HTERT RPE-1 (cell line): ENCODE results near the gene ZNF462.
"Not testable (repeated sequence)": the region's sequence is repeated elsewhere in the genome, so short reads cannot be mapped to it uniquely, and the experiment has no call there.

Source experiments
- in situ Hi-C: fragments of 300-500 bp; cut with MboI; formaldehyde crosslinking; loops from 4 replicates; pipeline ENCODE4 v1.14.3; 2020; ENCODE audit warnings: low sequenced_read_pairs

ZNF462 gene

DNA sequence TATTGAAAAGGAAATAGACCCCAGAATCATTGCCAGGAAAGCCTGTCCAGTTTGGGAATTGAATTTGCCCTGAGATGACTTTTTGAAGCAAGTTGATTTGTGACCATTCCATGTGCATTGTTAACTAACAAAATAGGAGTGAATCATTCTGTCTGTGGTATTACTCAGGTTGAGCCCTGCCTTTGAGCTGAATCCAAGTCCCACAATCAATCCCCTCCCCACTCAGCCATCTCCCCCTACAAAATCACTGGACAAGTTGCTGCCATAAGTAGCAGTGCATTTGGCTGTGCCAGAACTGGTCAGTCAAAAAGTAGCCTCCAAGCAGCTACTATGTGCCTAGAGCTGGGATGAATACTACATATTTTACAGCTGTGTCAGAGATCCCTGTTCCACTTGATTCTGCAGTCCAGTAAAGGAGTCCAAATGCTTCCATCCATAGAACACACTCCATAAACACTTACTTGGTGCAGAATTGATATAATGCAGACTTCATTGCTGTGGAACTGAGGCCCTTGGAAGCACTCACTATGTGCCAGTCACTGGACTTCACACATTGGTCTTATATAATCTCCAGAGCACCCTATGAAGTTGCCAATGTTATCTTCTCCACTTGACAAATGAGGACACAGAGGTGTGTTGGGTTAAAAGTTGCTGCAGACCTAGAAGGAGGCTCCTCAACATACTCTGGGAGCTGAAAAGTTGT, 96.1 kb downstream of the ZNF462 start:
- in situ Hi-C loops = no loop called here

GRCh38 chr9:106960258-106960657, 97.3 kb downstream of the ZNF462 start:
- in situ Hi-C loops = no loop called here

- in situ Hi-C loops = no loop called here
Measured at GRCh38 chr9:106961623-106962022, 98.7 kb downstream of the ZNF462 start.

- in situ Hi-C loops = no loop called here
Measured at GRCh38 chr9:106962122-106962521, 99.2 kb downstream of the ZNF462 start.

- in situ Hi-C loops = no loop called here
Measured at GRCh38 chr9:106962615-106963363, 99.8 kb downstream of the ZNF462 start.

- in situ Hi-C loops = no loop called here
Measured at GRCh38 chr9:106963684-106964083, 100.7 kb downstream of the ZNF462 start.

DNA sequence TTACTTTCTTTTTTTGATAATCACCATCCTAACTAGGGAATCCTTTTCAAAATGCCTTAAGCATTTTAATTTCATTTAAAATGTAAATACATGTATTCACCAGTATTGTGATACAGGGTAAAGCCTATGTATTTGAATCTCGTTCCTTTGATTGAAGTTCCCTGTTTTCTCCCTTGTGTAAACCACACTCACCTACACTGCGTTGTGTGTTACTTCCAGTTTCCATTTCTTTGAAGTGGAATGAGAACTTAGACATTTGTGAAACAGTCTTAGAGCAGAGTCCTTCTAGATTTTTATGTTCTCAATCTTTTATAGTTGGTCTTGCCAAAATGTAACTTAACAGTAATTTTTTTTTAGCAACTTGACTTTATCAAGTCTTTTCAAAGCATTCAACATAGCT, 101.4 kb downstream of the ZNF462 start:
- in situ Hi-C loops = no loop called here

- in situ Hi-C loops = no loop called here
Measured at GRCh38 chr9:106964822-106965525, 102.0 kb downstream of the ZNF462 start.

- in situ Hi-C loops = no loop called here
Measured at GRCh38 chr9:106966481-106966880, 103.5 kb downstream of the ZNF462 start.

GRCh38 chr9:106969696-106970095, 106.7 kb downstream of the ZNF462 start:
- in situ Hi-C loops = no loop called here

DNA sequence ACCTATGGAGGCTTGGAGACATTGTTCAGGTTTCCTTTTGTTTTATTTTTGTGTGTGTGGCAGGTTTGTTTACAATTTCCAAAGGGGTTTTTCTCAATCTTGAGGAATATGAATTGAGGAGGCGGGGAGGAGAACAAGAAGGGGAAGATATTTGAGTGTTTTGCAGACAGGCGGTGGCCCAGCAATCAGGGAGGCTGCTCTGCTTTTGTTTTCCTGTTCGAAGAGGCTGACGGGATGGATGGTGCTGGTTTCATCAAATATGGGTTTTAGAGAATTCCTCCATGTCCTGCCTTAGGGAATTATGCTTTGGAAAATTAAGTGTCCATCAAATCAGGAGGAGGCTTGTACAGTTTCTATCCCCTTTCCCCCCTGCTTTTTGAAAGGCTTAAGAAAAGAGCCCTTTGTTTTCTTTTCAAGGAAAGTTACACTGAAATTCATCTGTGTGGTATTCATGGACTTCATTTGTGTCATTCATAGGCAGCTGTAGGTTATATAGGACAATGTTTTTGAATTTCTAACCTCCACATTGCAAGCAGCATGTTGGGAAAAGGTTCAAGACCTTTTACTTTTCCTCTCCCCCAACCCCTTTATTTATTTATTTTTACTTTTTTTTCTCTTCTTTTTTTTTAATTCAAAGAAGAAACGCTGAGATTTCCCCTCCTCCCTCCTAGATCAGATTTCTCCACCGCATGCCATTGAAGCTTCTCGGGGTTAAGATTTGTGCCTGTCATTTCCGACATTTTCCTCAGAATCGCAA, 107.4 kb downstream of the ZNF462 start:
- in situ Hi-C loops = no loop called here

DNA sequence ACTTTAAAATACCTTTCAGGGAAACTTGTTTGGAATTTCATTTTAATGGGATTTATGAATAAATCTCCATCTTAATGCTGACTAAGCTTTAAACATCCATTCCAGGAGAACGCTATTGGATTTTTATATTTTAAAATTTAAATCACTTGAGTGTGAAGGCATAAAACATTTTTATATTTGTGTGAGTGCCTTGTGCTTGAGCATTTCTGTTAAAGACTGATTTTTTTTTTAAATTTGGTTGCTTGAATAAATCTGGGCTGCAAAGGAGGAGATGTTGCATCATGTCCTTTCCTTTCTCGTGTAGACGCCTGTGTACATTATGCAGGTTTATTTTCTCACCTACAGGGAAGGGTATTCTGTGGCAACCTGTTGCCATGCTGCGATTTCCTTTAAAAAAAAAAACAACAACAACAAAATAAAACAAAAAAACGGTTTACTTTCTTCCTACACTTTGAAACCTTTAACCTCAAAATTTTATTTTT, 108.1 kb downstream of the ZNF462 start:
- in situ Hi-C loops = no loop called here

DNA sequence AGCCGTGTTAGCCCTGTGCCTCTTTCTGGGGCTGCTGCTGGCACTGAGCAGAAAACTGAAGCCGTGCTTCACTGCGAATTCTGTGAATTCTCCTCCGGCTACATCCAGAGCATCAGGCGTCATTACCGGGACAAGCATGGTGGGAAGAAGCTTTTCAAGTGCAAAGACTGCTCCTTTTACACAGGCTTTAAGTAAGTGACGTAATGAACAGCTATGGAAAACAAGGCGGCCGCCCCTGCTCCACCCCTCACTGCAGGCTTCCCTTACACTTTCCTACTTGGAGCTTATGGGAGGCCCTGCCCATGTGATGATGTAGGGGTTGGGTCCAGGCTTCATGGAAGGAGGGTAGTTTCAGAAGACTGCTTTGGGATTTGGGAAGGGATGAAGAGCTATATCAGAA, 109.1 kb downstream of the ZNF462 start:
- in situ Hi-C loops = no loop called here

DNA sequence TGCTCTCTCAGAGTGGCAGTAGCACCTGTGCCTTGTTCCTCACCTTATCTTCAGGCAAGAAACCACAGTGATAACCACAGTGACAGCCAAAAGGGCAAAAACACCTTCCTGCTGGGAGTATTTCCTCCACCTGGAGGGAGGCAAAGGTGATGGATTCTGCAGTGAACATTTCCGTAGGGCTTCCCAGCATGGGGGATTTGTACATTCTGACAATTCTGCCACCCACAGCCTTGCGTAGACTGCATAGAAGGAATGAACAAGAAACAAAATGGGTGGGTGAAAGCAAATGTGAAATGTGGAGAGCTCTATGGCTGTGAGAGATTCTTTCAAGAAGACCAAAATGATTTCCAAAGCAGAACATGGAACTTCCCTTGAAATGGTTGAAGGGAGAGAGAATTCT, 111.4 kb downstream of the ZNF462 start:
- in situ Hi-C loops = no loop called here

GRCh38 chr9:106976772-106977171, 113.8 kb downstream of the ZNF462 start:
- in situ Hi-C loops = no loop called here

DNA sequence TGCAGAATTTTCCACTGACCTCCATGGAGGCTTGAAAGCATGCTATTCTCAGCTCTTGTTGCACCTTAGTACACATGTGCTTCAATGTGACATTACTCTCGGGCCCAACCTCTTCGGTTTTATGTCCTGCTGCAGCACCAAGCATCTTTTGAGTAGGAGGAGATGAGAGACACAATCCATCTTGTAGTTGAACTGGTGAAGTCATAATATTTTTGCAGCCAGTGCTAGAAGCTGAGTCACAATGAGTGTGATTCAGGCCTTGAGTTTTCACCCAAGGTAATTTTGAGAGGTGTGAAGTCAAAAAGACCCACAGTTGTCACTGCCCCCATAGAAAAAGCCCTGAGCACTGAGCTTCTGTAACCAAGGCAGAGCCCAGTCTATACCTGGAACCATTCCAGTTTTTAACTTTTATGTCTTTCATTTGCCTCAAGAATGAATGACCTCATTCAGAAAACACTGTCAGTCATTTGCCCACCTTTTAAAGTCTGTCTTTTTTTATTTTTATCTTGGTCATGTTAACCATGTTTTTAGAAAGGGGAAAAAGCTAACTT, 117.7 kb downstream of the ZNF462 start:
- in situ Hi-C loops = no loop called here

GRCh38 chr9:106981396-106982287, 118.7 kb downstream of the ZNF462 start:
- in situ Hi-C loops = no loop called here

DNA sequence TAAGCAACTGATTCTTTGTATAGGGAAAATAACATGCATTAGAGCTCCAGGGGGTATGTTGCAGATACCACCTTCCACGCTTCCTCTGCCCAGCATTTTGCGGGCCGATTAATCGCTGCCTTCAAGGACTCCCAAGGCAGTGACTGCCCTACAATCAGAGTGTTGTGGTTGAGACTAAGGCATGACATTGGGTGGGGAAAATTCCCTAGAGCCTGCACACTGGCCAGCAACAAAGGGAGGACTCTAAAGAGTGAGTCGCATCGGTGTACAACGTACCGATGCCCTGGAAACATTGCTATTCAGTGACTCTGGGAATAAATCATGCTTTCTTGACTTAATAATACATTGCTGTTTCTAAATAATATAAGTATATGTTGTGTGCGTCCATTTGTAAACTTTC, 119.7 kb downstream of the ZNF462 start:
- in situ Hi-C loops = no loop called here

GRCh38 chr9:106983346-106983745, 120.4 kb downstream of the ZNF462 start:
- in situ Hi-C loops = no loop called here

DNA sequence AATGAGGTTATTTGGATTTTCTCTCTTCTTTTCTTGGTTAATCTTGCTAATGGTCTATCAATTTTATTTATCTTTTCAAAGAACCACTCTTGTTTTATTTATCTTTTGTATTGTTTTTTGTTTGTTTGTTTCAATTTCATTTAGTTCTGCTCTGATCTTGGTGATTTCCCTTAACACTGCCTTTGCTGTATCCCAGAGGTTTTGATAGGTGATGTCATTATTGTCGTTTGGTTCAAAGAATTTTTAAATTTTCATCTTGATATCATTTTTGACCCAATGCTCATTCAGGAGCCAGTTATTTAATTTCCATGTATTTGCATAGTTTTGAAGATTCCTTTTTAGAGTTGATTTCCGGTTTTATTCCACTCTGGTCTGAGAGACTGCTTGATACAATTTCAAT, 126.9 kb downstream of the ZNF462 start:
- in situ Hi-C loops = not testable (repeated sequence)
